ENCODE data around the gene PLPPR5. TPM values are rescaled to one million over a fixed set of nuclear protein-coding genes. Genes with fewer than 3 reads are reported as not detected.

PLPPR5 gene
- total and polyA plus RNA-seq, 2 donors (not counting 1 experiment from before 2014, with no cell fraction given): under 0.01 to 0.25 TPM

DNA sequence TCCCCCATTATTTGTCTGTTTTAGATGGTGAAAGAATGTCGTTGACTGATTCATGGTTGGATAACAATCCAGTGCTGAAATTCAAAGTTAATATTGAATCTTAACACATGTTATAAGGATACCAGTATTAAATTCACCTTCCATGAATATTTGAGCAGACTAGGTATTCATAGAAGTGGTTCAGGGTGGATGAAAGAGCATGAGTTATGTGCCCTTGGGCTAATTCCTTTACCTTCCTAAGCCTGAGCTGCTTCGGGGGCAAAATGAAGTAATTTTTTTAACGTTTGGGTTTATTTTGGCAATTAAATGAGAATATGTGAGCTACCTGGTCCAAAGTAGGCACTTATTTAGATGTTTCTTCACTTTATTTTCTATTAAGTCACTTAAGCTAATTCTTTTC, 2.7 kb upstream of the PLPPR5 start:
- Histone ChIP-seq H4K20me1 (ENCODE audit: control insufficient read depth, extremely low read depth, insufficient read depth, low read length) (no peaks in the 10 kb centered on the region), H3K4me3 (replicated peaks in 1 of 4; ENCODE audit: control extremely low read depth in 1 of 4, insufficient read depth in 1 of 4, low read depth in 3 of 4, low read length in 4 of 4) (no peak overlapping the region), H3K79me2 (ENCODE audit: control insufficient read depth, insufficient read depth, low read length) (no peaks in the 10 kb centered on the region), H3K36me3 (ENCODE audit: control insufficient read depth, insufficient read depth, low read length) (no peaks in the 10 kb centered on the region), H3K9me3 (ENCODE audit: control insufficient read depth, insufficient read depth, low read depth, low read length) (no peaks in the 10 kb centered on the region), H3K27me3 (ENCODE audit: control insufficient read depth, insufficient read depth, low read length) (peaks cover 30% of the 10 kb centered on the region), H3K9ac (ENCODE audit: insufficient read depth, low read length) (no peak overlapping the region), H3K27ac (ENCODE audit: insufficient read depth, low read length) (no peak overlapping the region), H2AFZ (ENCODE audit: low read length) (no peak overlapping the region), H3K4me1 (ENCODE audit: control insufficient read depth, extremely low read depth, insufficient read depth, low read length) (no peaks in the 10 kb centered on the region), H3K4me2 (ENCODE audit: extremely low read depth, insufficient read depth, low read length) (no peak overlapping the region)
- no peak for DNase-seq (ENCODE audit: low read depth in 2 of 2)
- TF ChIP-seq, protein P1, sequence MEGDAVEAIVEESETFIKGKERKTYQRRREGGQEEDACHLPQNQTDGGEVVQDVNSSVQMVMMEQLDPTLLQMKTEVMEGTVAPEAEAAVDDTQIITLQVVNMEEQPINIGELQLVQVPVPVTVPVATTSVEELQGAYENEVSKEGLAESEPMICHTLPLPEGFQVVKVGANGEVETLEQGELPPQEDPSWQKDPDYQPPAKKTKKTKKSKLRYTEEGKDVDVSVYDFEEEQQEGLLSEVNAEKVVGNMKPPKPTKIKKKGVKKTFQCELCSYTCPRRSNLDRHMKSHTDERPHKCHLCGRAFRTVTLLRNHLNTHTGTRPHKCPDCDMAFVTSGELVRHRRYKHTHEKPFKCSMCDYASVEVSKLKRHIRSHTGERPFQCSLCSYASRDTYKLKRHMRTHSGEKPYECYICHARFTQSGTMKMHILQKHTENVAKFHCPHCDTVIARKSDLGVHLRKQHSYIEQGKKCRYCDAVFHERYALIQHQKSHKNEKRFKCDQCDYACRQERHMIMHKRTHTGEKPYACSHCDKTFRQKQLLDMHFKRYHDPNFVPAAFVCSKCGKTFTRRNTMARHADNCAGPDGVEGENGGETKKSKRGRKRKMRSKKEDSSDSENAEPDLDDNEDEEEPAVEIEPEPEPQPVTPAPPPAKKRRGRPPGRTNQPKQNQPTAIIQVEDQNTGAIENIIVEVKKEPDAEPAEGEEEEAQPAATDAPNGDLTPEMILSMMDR (conservative IDR thresholded peaks at IDR 0.05 in 1 of 2, IDR thresholded peaks at IDR 0.05 in 1 of 2; ENCODE audit: low read depth in 1 of 2, low read length in 2 of 2): no peak
- no peak for TF ChIP-seq EZH2 (IDR thresholded peaks at IDR 0.05; ENCODE audit: low read length, missing control alignments)

DNA sequence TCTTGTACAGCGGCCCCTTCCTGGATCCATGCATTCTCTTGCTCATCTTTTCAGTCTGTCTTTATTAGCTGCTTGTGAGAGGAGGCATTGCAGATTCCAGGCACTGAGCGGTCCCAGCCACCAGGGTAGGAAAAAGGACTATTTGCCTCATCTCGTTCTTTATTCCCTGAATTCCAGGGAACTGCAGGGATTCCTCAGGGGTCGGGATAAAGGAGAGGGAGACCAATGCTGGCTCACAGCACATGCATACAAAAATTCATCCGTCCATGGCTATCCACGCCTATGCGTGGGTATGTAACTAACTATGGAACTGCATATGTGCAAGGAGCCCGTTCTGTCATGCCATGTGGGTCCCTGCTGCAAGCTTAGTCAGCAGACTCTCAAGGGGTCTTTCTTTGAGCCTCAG, 879 bp upstream of the PLPPR5 start:
- H3K36me3 ChIP-seq (ENCODE audit: control insufficient read depth, insufficient read depth, low read length): no peaks in the 10 kb centered on the region
- TF ChIP-seq, protein P1 (conservative IDR thresholded peaks at IDR 0.05 in 1 of 2, IDR thresholded peaks at IDR 0.05 in 1 of 2; ENCODE audit: low read depth in 1 of 2, low read length in 2 of 2): peak in 1 of 2 donors; percentile 0
- TF ChIP-seq EZH2 (IDR thresholded peaks at IDR 0.05; ENCODE audit: low read length, missing control alignments): no peak
- DNase-seq (ENCODE audit: low read depth in 2 of 2): peak in 1 of 2 donors; percentile 1
- H3K27ac ChIP-seq (ENCODE audit: insufficient read depth, low read length): no peak overlapping the region
- no peaks in the 10 kb centered on the region for H3K79me2 ChIP-seq (ENCODE audit: control insufficient read depth, insufficient read depth, low read length)
- H3K9me3 ChIP-seq (ENCODE audit: control insufficient read depth, insufficient read depth, low read depth, low read length): no peaks in the 10 kb centered on the region
- H3K9ac ChIP-seq (ENCODE audit: insufficient read depth, low read length): no peak overlapping the region
- no peak overlapping the region for H2AFZ ChIP-seq (ENCODE audit: low read length)
- H3K4me3 ChIP-seq (replicated peaks in 1 of 4; ENCODE audit: control extremely low read depth in 1 of 4, insufficient read depth in 1 of 4, low read depth in 3 of 4, low read length in 4 of 4): peak overlapping the region in 1 of 4 experiments; percentile 55
- no peak overlapping the region for H3K4me2 ChIP-seq (ENCODE audit: extremely low read depth, insufficient read depth, low read length)
- peaks cover 30% of the 10 kb centered on the region for H3K27me3 ChIP-seq (ENCODE audit: control insufficient read depth, insufficient read depth, low read length)
- H4K20me1 ChIP-seq (ENCODE audit: control insufficient read depth, extremely low read depth, insufficient read depth, low read length): no peaks in the 10 kb centered on the region
- no peaks in the 10 kb centered on the region for H3K4me1 ChIP-seq (ENCODE audit: control insufficient read depth, extremely low read depth, insufficient read depth, low read length)

DNA sequence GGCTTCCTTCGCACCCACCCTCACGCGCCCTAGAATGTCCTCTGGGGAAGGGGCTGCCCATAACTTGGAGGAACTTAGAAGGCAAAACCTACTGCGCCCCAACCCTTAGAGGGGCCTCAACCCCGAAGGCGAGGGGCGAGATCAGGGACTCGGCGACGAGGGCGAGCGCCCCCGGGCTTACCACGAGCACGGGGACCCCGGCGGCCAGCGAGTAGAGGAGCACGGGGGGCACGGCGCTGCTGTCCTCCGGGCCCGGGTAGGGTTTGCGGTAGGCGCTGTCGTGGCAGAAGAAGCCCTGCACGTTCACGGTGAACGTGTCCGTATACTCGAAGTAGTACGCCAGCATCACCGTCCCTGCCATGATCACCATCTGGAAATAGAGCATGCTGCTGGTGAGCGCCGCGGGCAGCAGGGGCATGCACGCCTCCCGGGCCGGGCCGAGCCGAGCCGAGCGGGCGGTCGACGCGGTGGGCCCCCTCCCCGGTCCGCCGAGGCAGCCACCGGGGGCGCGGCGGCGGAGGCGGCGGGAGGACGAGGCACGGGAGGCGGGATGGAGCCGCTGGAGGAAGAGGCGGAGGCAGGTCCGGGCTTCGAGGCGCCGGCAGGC, 304 bp downstream of the PLPPR5 start:
- peak; percentile 81 for TF ChIP-seq EZH2 (IDR thresholded peaks at IDR 0.05; ENCODE audit: low read length, missing control alignments)
- TF ChIP-seq, protein P1 (conservative IDR thresholded peaks at IDR 0.05 in 1 of 2, IDR thresholded peaks at IDR 0.05 in 1 of 2; ENCODE audit: low read depth in 1 of 2, low read length in 2 of 2): no peak
- Histone ChIP-seq H4K20me1 (ENCODE audit: control insufficient read depth, extremely low read depth, insufficient read depth, low read length) (no peaks in the 10 kb centered on the region), H2AFZ (ENCODE audit: low read length) (peak overlapping the region; percentile 77), H3K4me2 (ENCODE audit: extremely low read depth, insufficient read depth, low read length) (peak overlapping the region; percentile 80), H3K4me1 (ENCODE audit: control insufficient read depth, extremely low read depth, insufficient read depth, low read length) (no peaks in the 10 kb centered on the region), H3K27ac (ENCODE audit: insufficient read depth, low read length) (no peak overlapping the region), H3K27me3 (ENCODE audit: control insufficient read depth, insufficient read depth, low read length) (peaks cover 37% of the 10 kb centered on the region), H3K79me2 (ENCODE audit: control insufficient read depth, insufficient read depth, low read length) (no peaks in the 10 kb centered on the region), H3K9me3 (ENCODE audit: control insufficient read depth, insufficient read depth, low read depth, low read length) (no peaks in the 10 kb centered on the region), H3K4me3 (replicated peaks in 1 of 4; ENCODE audit: control extremely low read depth in 1 of 4, insufficient read depth in 1 of 4, low read depth in 3 of 4, low read length in 4 of 4) (peak overlapping the region; percentile 15 to 57 (median 42)), H3K9ac (ENCODE audit: insufficient read depth, low read length) (no peak overlapping the region), H3K36me3 (ENCODE audit: control insufficient read depth, insufficient read depth, low read length) (no peaks in the 10 kb centered on the region)
- peak; percentile 18 to 44 for DNase-seq (ENCODE audit: low read depth in 2 of 2)
